Skin of body (tissue), 2 donors: ENCODE results near the gene UBAP1L. TPM values are rescaled to one million over a fixed set of nuclear protein-coding genes. Genes with fewer than 3 reads are reported as not detected.
"Not testable (repeated sequence)": the region's sequence is repeated elsewhere in the genome, so short reads cannot be mapped to it uniquely, and the experiment has no call there.

Experiments used
- DNase-seq: peaks from one replicate; lab custom pipeline; 2025; lab: John Stamatoyannopoulos, UW
- total RNA-seq: library from RNA; depleted of rRNA; stranded (reverse); fragments of >200 nt; gene quantifications from one replicate; pipeline ENCODE4 v1.2.3, GENCODE V29; 2014

UBAP1L gene
- total RNA-seq, 1 donor from 2014 or later, result 2.2 TPM

- DNase-seq, result no peak
Observed at GRCh38 chr15:65084500-65085206, 30.3 kb downstream of the UBAP1L start.

- DNase-seq, result no peak
Observed at GRCh38 chr15:65083262-65083701, 31.7 kb downstream of the UBAP1L start.

GRCh38 chr15:65082303-65082953 is 32.6 kb downstream of the UBAP1L start:
- no peak for DNase-seq

- DNase-seq, result no peak
Observed at GRCh38 chr15:65081758-65082157, 33.2 kb downstream of the UBAP1L start.

- DNase-seq, result no peak
Observed at GRCh38 chr15:65081270-65081669, 33.7 kb downstream of the UBAP1L start.

- no peak for DNase-seq
Observed at GRCh38 chr15:65079580-65079979, 35.4 kb downstream of the UBAP1L start.

- no peak for DNase-seq
Observed at GRCh38 chr15:65077981-65078352, 37.0 kb downstream of the UBAP1L start.

- no peak for DNase-seq
Observed at GRCh38 chr15:65077291-65077980, 37.6 kb downstream of the UBAP1L start.

GRCh38 chr15:65076486-65077290 is 38.3 kb downstream of the UBAP1L start, which contains the start of gene KBTBD13:
Gene KBTBD13, plus strand, starts transcription at chr15:65076746. Its CDS starts 70 bp downstream, at chr15:65076816.
- no peak for DNase-seq

- DNase-seq, result not testable (repeated sequence)
Observed at GRCh38 chr15:65075607-65076395, 39.2 kb downstream of the UBAP1L start.

GRCh38 chr15:65074946-65075345 is 40.1 kb downstream of the UBAP1L start:
- not testable (repeated sequence) for DNase-seq

- no peak for DNase-seq
Observed at GRCh38 chr15:65072617-65073016, 42.4 kb downstream of the UBAP1L start.

- DNase-seq, result peak; percentile 32
Observed at GRCh38 chr15:65072027-65072426, 43.0 kb downstream of the UBAP1L start.

- DNase-seq, result peak; percentile 10
Observed at GRCh38 chr15:65071381-65071811, 43.6 kb downstream of the UBAP1L start.

GRCh38 chr15:65069779-65070546 is 45.0 kb downstream of the UBAP1L start:
- no peak for DNase-seq

GRCh38 chr15:65069179-65069578 is 45.8 kb downstream of the UBAP1L start:
- no peak for DNase-seq

- DNase-seq, result peak; percentile 6
Observed at GRCh38 chr15:65068403-65068788, 46.6 kb downstream of the UBAP1L start.

- no peak for DNase-seq
Observed at GRCh38 chr15:65067645-65068402, 47.2 kb downstream of the UBAP1L start, which contains the start of gene RASL12. Gene RASL12, minus strand, starts transcription at chr15:65067991. Its CDS starts 156 bp downstream, at chr15:65067835.

- no peak for DNase-seq
Observed at GRCh38 chr15:65067317-65067644, 47.7 kb downstream of the UBAP1L start.
